Limb (tissue), 2 donors: ENCODE results near the gene KCNH8.
"Not testable (repeated sequence)": the region's sequence is repeated elsewhere in the genome, so short reads cannot be mapped to it uniquely, and the experiment has no call there.

ENCODE experiments used
- DNase-seq, 2 donors: peaks; one replicate each; pipeline ENCODE4 v3.0.0-alpha.2; 2016; ENCODE audit errors: extremely low spot score in 2 of 2

Gene KCNH8

DNA sequence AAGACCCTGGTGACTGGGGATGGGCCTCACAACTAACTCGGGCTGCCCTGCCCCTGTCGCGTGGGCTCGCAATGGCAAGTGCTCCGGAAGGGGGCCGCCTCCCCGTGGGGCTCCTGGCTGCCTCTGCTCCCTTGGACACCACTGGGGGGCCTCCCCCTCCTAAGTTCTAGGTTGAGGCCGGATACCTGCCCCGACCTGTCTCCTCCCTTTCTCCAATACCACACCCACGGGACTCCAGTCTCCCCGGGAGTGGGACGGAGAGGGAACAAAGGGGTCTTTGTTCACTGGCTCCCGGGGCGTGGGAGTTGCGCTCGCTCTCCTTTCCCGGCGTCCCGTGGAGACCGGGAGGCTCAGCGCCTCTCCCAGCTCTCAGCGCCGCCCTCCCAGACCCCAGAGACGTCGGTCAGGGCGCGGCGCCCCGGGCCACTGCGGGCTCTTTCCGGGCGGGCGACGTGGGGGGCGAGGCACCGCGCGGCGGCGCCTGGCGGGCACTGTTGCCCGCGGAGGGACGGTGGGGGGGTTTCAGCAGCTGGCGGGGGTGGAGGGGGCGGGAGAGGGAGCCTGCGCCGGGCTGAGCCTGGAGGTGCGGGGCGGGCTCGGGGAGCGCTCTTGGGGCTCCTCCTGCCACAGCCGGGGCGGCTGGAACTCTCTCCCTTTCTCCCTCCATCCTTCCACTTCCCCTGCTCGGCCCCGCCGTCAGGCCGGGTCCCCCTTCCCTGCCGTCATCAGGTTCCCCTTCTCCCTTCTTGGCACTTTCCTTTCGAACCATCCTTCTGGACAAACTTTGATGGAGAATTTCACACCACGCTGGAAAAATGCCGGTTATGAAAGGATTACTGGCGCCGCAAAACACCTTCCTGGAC is at the start of gene KCNH8:
Gene KCNH8, plus strand, starts transcription at position 606 of the 863 bp plus-strand sequence. Its CDS starts 210 bp downstream, at position 816.
- peak in 1 of 2 donors; percentile 63 for DNase-seq

DNA sequence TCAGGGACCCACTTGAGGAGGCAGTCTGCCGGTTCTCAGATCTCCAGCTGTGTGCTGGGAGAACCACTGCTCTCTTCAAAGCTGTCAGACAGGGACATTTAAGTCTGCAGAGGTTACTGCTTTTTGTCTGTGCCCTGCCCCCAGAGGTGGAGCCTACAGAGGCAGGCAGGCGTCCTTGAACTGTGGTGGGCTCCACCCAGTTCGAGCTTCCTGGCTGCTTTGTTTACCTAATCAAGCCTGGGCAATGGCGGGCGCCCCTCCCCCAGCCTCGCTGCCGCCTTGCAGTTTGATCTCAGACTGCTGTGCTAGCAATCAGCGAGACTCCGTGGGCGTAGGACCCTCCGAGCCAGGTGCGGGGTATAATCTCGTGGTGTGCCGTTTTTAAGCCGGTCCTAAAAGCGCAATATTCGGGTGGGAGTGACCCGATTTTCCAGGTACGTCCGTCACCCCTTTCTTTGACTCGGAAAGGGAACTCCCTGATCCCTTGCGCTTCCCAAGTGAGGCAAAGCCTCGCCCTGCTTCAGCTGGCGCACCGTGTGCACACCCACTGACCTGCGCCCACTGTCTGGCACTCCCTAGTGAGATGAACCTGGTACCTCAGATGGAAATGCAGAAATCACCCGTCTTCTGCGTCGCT is 45.5 kb upstream of the KCNH8 start:
- DNase-seq = not testable (repeated sequence)

DNA sequence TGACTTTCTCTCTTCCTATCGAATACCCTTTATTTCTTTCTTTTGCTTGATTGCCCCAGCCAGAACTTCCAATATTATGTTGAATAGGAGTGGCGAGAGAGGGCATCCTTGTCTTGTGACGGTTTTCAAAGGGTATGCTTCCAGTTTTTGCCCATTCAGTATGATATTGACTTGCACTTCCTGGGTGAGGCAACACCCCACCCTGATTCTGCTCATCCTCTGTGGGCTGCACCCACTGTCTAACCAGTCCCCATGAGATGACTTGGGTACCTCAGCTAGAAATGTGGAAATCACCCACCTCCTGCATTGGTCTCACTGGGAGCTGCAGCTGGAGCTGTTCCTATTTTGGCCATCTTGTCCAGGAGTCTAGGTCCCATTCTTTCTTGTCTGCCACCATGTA is 44.8 kb upstream of the KCNH8 start:
- no peak for DNase-seq

DNA sequence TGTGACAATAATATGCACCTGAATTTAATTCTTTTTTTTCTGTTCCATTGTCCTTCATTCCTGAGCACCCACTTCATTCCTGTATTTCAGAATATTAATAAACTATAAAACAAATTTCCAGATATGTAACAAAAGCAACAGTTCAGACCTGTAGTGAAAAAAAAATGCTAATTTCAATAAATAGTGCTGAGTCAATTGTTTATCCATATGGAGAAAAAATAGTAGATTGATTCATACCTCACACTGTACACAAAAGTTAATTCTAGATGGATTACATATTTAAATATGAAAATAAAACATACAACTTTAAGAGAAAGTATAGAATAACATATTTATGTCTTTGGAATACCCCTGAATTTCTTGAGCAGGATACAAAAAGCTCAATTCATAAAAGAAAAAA is 43.9 kb upstream of the KCNH8 start:
- no peak for DNase-seq

DNA sequence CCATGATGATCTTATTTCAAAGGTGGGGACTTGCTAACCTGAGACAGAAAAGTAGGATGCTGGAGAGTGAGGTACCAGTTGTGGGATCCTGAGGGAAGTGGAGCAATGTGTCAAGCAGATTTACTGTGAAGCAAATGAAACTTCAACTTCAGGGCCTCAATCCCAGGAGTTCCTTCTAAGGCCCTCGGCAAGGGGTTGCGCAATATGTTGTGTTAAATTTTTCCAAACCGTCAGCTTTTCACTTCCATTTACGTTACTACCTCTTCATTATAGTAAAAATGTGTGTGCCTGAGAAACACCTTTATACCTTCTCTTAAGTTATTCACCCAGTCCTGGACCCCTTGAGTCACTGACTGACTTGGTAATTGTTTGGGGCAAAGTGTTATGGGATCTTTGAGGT is 42.5 kb upstream of the KCNH8 start:
- DNase-seq = no peak

DNA sequence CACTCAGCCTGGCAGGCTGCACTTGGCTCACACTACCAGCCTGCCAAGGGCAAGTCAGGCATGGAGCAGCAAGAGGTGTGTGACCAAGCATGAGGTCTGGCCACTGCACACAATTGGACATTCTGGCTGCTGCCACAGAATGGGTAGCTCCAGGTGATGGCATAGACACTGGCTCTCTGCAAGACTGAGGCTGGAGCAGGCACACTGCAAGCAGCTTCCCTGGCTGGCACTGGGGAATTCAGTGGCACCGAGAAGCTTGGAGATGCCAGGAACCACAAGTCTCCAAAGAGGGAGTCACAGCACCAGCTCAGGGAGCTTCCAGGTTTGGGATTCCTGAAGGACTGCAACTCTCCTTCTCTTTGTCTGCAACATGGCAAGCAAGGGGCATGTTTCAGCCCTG is 42.0 kb upstream of the KCNH8 start:
- DNase-seq = no peak

DNA sequence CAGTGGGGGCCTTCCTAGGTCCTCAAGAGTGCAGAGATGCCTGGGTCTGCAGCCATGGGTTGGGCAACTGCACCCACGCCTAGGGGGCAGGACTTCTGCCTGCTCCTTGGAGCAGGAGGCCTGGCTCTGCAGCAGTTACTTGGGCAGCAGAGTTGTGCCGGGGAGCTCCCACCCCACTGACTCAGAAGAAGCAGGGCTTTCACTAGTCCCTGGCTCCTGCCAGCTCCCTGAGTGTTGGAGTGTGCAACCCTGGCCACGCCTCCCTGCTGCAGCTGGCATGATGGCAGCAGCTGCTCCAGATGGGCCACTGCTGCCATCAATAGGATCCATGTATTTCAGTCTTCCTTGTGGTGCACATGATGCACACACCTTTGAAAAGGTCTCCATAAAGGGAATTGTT is 40.6 kb upstream of the KCNH8 start:
- DNase-seq = no peak

DNA sequence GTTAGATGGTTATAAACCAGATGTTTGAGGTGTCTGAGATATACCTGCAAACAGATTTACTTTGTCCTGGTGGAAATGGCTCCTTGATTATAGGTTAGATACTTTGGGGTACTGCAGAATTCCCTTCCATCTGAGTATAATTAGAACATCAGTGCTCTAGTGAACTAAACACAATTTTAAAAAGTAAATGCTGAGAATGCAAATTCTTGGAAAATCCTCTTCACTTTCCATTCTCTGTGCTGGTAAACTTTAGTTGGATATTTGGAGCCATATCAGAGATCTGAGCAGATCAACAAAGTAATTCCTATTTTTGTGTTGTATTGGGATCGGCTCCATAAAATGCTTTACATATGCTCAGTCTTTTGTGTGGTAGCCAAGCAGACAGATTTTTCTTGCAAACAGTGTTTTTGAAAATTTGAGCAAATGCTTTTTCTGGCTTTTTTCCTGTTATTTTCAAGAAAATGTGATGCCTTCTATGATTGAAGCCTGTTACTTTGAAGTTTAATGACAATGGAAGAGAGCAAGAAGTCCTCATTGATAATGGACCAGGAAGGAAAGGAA is 37.9 kb upstream of the KCNH8 start:
- DNase-seq = no peak

DNA sequence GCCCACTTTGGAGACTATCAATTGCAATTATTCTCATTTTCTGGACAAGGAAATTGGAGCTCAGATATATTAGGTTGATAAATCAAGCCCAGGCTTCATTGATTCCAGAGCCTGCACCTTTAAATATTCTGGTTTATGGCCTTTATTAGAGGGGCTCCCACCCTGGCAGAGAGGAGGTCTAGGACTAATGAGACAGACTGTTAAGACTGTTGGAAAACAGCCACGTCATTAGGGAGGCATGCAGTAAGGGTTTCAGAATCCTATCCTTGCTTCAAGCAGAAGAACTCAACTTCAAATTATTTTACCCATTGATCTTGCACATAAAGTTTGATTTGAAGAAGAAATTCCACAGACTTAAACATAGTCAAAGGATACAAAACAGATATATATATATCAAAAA is 33.8 kb upstream of the KCNH8 start:
- DNase-seq = no peak

DNA sequence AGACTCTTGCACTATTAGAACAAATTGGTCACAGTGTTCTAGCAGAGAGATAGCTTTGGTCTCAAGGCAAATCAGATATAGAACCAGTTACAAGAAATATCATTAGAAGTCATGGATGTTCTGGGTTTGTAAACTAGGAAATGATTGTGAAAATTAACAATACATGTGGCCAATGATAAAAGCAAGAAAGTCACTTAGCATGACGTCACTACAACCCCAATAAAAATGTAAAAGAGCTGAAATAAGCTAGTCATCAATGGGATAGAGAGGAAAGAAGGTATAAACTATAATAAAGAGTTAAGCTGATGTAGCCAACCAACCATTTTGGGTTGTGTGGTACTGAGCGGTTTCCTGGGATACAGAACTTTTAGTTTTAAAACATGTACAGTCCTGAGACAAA is 32.1 kb upstream of the KCNH8 start:
- DNase-seq = no peak

DNA sequence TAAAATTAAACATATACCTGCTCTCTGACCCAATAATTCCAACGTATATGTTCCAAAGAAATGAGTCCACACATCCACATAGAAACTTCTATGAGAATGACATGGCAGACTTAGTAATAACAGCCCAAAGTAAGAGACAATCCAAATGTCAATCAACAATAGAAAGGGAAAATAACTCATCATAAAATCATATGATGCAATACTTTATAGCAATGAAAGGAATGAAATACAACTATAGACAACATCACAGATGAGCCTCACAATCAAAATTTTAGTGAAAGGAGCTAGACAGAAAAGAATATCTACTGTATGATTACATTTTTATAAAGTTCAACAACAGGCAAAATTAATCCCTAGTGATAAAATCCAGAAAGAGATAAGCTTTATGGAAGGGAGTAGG is 23.6 kb upstream of the KCNH8 start:
- no peak for DNase-seq

DNA sequence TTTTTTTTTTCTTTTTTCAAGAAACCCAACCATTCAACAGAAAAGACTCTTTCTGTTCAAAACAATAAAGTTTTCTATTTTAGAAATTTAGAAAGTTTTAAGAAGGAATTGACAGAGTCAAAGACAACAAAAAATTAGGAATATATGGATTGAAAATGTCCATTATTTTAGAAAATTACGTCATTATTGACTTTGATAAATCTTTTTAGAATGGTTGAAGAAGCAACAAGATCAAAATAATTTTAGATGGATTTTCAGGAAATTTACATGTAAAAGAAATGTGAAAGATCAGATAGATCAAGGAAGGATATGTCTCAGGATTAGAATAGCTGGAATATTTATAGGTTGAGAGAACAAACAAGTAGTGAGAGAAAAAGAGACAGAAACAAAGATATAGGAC is 8.4 kb upstream of the KCNH8 start:
- DNase-seq = no peak

DNA sequence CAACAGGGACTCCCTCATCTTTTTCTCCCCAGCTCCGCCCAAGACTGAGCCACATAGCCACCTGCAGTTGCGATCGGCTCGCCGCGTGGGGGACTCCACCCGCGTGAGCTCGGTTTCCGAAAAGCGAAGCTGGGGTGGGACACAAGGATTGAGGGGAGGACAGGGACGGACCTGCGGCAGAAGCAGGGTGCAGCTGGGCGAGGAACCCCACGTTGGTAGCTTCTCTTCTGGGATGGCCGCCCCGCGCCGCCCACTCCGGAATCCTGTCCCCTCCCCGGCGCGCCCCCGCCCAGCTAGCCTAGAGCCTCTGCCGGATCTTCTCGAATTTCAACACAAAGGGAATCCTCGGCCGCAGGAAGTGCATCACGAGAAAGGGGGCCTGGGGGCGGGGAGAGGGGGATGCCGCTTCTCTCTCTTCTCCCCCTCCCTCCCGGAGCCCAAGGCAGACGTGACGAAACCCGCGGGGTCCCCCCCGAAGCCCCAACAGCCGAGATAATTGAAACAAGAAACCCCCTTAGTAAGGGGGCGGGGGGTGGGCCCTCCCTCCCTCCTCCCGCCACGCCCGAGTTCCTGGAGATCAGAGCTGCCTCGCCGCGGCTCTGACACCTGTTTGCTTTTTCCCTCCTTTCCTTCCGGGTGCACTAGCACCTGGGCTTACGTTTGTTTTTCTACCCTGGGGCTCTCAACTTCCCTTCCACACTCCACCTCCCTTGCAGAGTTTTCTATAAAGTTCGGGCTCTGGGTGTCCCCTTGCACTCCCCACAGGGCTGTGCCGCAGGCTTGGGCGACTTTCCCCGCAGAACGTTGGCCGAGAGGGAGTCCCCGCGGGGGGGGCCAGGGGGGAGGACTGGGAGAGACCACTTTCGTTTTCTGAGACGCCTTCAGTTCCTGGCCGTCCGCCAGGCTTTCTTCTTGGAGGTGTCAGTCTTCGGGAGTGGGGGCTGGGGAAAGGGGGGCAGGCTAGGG is 1.3 kb upstream of the KCNH8 start:
- peak; percentile 83 to 93 for DNase-seq

DNA sequence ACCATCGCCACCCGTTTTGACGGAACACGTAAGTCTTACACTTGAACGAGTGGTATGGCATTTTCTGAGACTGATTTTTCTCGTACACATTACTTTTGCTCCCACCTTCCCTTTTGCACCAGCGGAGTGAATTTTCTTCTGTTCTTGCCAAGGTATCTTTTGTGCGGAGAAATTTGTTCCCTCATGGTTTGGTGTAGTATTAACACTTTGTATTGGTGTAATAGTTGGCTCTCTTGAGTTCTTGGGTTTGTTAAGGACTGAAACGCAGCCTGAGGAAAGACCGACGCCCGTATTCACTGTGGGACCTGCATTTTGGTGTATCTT is 420 bp downstream of the KCNH8 start:
- DNase-seq = no peak

DNA sequence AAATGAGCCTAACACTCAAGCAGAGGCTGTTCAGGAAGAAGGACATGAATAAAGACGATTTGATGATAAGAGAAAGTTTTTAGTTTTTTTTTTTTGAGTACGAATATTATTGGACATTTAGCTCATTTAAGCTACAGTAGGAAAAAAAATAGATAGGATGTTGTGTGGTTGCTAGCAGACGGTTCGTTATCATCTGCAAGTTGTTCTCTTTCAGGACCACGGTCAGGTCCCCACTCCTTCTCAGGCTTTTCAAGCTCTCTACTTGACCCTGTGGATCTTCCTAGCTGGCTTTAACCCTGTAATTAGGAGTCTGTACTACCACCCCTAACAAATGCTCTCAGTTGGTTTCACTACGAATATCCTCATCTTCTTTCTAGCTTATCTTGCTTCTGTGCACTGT is 1.1 kb downstream of the KCNH8 start:
- DNase-seq = peak; percentile 40 to 59

DNA sequence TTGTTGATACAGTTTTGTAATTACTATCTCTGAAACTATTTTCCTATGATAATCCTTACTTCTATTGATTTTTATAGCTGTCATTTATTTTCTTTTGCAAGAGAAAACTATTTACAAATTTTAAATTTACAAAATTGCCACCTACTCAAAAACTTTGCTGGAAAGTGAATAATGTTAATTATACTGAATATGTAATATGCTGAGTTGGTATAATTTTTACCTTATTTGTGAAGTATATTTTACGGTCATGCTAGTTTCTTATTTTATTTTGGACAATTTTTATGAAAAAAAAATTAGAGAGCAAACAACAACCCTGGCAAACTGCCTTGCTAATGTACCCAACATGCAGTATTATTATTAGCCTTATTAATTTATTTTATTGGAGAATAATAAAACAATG is 2.9 kb downstream of the KCNH8 start:
- no peak for DNase-seq

DNA sequence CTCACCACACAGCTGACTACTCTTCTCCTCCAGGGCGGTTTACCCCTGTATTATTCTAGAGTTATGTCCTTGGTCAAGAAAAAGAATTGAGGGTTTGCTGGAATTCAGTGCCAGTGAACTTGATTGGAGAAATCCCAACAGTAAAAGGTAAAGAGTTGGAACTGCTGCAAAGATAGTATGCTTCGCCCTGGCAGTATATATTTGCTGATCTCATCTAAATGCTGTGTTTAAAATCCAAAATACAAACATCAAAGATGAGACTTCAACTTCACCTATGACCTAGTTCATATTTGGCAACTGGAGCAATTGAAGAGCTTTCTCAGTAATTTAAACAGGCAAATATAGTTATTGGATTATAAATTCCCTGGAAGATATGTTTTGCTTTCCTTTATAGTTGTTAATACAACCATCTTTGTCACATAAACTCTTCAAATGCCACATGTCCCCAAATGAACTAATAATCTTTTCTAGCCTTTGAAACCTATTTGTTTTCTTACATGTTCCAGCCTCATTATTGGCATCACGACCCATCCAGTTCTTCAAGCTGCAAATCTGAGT is 6.5 kb downstream of the KCNH8 start:
- DNase-seq = no peak

DNA sequence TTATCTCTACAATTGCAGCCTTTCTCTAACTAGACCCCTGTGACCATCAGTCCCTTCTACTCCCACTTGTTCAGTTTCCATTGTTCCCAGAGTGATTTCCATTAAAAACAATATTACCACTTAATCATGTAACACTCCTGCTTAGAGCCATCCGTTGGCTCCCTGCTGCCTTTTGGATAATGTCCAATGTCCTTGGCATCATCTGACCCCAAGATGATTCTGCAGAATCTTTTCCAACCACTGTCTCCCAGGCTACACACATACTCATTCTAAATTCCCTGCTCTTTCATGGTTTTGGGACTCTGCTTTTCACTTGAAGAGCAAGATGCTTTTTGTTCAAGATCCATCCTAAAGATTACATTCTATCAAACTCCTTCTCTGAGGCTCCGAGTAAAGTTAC is 7.1 kb downstream of the KCNH8 start:
- no peak for DNase-seq

DNA sequence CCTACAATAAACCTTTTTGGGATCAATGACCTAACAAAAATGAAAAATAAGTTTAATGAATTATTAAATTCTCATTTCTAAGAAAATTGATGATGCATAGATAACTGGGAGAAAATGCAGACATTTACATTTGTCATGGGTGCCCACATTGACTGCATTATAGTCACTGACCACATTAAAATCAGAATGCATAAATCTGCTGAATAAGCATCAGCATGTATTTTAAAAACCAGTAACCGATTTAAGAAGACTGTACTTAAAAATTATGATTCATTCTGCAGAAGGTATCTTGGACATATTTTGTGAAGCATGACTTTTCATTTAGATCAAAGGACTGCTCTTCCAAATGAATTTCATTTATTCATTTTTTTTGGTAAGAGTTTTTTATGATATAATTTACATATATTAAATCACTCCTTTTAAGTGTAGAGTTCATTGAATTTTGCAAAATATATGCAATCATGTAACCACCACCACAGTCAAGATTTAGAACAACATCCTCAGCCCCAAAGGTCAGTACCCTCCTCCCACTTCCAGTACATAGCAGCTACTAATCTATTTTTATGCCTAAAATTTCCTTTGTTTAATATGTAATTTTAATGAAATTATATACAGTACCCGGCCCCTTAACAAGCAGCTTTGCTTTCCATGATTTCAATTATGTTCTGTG is 11.8 kb downstream of the KCNH8 start:
- DNase-seq = no peak

DNA sequence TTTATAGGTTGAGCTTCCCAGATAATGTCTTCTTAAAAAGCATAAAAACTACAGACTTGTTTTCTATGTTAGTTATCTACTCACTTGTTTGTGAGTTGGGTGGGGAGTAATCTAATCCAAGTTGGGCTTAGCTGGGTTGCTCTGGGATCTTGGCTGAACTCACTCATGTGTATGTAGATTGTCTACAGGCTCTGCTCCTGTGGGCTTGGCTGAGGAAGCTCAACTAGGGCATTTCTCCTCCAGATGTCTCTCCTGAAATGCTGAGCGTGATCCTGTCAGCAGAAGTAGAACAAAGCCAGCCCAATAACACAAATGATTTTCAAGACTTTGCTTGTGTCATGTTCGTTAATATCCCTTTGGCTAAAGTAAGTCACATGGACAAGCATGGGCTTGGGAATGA is 17.3 kb downstream of the KCNH8 start:
- no peak for DNase-seq

DNA sequence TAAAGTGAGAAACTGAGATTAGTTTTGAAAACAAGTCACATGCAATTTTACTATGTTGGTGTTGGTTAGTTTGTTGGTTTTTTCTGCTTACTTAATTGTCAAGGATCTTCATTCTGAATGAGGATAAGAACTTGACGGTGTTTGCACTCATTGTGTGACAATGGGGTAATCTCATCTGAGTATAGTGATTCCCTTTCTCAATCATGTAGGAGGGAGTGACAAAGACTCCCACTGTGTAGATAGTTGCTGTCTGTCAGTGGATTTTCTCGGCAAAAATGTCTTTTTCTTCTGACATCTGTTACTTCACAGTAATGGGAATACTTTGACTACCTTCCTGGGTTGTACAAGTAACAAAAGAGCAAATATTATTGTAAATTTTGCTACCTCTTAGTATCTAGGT is 23.5 kb downstream of the KCNH8 start:
- DNase-seq = no peak
